UCSD-AML1 (cell line): ENCODE data around the gene DPYSL4.
"Not testable (repeated sequence)": the region's sequence is repeated elsewhere in the genome, so short reads cannot be mapped to it uniquely, and the experiment has no call there.

Source experiments
- DNase-seq: peaks from one replicate; lab custom pipeline; 2025; ENCODE audit not compliant: unreplicated experiment; lab: John Stamatoyannopoulos, UW

The DPYSL4 gene

DNA sequence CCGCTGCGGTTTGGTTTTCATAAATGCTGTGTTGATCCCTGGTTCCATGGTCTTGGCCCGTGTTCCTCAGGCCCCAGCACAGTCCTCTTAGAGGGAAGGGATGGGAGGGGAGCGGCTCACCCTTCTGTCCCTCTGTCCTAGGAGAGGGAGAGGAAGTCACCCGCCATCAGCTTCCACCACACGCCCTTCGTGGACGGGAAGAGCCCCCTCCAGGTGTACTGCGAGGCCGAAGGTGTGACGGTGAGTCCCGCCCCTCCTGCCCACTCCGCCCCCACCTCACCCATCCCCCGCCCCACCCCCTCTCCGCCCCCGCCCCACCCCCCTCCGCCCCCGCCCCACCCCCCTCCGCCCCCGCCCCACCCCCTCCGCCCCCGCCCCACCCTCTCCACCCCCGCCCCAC is 37.5 kb upstream of the DPYSL4 start:
- no peak for DNase-seq

DNA sequence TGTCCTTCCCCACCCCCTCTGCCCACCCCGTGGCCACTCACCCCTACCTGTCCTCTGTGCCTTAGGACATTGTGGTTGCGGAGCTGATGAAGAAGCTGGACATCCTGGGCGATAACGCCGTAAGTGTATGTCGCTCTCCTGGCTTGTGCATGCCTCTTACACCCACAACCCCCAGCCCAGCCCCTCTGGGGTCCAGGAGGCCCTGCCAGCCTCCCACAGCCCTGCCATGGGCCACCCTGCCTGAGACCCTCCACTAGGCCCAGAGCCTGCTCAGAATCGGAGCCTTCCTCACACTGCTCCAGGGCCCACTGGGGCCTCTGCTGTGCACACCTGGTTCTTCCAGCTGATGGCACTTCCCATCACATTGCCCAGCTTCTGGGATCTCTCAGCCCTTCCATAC is 36.8 kb upstream of the DPYSL4 start:
- DNase-seq = no peak

DNA sequence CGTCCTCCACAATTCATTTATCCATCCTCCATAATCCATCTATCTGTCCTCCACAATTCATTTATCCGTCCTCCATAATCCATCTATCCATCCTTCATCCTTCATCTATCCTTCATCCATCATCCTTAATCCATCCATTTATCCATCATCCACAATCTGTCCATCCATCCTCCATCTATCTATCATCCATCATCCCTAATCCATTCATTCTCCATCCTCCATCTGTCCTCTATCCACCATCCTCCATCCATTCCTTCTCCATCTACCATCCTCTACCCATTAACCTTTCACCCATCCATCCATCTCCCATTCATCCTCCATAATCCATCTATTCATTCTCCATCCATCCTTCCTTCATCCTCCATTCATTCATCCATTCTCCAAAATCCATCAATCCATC is 36.0 kb upstream of the DPYSL4 start:
- no peak for DNase-seq

DNA sequence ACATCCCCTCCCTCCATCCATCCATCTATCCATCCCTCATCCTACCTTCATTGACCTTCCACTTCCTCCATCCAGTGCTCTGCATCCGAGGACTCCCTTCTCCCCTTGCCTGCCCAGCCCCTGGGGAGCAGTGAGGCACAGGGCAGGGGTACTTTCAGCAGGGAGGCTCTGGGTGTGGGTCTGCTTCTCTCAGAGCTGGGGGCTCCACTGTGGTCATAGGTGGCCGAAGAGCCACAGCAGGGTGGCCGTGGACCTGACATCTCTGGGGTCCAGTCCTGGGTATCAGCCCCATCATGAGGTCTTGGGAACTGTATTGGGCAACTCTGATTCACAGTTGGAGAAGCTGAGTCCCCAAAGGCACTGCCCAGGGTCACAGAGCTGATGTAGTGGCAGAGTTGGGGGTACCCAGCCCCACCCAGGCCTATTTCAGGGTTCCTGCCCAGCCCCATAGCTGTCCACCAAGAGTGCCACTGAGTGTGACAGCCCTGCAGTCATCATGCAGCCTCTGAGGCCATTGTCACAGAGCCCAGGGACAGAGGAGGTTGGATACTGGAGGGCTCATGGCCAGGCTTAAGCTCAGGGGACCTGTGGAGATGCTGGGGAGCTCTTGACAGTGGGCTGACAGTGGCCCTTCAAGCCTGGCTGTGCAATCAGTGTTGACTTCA is 35.3 kb upstream of the DPYSL4 start:
- DNase-seq = no peak

DNA sequence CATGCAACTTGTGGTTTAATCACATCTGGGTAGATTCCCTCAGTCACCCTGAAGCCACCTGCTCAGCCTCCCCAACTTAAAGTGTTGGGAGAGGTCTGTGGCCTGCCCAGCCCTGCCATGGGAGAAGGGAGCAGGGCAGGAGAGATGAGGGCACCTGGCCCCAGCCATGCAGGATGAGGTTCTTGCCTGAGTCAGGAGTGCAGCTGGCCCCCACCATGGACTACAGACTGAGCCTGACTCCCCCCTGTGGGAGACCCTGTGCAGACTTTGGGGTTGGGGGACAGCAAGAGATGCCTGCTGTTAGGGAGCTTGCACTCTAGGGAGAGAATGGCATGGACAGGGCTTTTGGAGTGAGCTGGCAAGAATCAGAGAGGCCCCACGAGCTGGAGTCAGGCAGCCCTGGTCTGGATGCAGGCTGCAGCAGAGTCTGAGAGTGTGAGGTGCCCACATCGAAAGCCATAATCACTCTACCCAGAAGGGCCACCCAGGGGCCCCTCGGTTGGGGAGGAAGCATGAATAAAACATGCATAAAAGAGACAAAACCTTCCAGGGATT is 34.7 kb upstream of the DPYSL4 start:
- DNase-seq = no peak

DNA sequence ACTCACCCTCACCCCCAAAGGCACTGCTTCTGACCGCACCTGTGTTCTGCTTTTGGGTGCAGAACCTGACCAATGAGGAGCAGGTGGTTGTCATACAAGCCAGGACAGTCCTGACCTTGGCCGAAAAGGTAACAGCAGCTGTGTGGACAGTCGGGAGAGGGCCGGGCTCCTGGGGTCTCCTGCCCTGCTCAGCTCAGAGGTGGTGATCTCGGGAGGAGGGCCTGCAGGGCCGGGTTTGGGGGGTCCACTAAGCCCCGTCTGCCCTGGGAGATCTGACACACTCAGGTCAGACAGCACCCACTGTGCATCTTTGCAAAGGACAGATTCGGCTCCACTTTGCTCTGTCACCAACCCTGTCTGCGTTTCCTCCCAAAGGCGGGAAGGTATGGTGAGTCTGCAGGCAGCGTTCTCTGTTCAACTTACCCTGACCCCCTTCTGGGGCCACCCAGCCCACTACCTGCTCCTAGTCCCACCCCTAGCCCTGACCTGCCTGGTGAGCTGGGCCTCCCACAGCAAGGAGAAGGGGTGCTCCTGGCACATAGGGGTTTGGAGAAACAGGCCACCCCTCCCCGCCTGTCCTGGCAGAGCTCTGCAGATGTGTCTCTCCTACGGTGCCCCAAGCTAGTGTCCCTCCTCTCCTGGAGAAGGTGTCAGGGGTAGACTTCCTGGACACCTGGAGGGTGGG is 33.7 kb upstream of the DPYSL4 start:
- no peak for DNase-seq

DNA sequence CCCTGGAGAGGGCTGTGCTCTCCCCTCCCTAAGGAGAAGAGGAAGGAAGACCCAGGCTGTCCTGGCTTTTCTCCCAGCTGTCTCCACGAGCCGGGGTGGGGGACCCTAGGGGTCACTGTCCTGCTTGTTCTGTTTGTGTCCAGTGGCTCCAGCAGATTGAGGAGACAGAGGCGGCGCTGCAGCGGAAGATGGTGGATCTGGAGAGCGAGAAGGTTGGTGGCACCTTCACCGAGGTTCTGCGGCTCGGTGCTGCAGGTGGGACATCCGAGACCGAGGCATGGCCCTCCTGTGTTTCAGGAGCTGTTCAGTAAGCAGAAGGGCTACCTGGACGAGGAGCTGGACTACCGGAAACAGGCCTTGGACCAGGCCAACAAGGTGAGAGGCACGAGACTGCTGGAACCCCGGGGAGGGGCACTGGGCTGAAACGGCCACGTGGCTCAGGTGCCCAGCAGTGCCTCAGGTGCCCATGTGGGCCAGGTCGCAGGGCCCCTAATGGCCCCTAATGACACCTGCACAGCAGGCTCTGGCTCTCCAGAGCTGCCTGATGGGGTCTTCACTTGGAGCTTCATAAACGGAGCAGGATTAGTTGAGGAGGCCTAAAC is 33.0 kb upstream of the DPYSL4 start:
- DNase-seq = no peak

DNA sequence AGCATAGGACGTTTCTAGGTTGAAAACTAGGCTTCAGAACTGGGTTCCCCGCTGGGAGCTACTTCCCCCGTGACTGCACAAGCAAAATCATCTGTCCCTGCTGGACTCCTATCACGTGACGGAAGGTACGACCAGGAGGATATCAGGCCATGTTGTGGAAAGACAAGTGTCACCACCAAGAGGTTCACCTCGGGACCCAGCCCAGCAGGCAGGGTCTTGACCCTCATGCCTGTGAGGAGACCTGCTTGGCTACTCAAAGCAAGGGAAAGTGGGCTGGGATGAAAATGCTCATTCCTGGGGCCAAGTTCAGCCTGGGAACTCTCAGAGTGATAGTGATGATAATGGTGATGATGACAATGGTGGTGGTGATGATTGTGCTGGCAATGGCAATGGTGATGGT is 32.3 kb upstream of the DPYSL4 start:
- no peak for DNase-seq

DNA sequence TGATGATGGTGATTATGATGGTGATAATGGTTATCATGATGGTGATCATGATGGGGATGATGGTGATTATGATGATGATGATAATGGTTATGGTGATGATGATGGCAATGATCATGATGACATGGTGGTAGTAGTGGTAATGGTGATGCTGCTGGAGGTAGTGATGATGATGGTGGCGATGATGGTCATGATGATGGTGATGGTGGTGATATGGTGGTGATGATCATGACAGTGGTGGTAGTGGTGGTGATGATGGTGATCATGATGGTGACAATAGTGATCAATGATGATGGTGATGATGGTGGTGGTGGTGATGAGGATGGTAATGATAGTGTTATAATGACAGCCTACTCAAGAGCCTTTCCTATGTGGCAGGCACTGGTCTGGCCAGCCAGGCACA is 31.8 kb upstream of the DPYSL4 start:
- DNase-seq = no peak

DNA sequence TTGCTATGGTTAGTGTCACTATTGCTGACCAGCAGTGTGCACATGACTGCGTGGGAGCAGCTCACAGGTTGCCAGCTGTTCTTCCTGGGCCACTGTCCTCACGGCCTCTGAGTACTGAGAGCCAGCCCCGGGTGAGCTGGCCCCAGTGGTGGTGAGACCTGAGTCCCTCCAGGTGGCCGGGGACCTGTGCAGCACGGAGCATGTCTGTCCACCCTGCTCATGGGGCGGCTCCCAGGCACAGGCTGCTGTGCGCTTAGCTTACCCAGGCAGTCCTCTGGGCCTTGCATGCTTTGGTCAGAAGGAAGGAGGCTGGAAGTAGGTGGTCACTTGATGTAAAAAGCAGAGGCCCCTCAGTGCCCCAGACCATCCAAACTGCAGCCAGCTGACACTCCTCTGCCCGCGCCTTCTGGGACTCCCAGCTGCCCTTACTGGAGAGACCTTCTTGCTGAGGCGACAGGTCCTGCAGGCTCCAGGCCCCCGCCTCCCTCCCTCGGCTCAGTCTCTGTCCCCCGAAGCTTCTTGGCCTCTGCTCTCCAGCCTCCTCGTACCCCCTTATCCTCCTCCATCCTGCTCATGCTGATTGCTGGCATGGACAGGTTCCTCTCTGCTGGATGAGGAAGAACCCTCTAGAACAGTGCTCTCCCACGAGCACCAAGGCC is 30.9 kb upstream of the DPYSL4 start:
- no peak for DNase-seq

DNA sequence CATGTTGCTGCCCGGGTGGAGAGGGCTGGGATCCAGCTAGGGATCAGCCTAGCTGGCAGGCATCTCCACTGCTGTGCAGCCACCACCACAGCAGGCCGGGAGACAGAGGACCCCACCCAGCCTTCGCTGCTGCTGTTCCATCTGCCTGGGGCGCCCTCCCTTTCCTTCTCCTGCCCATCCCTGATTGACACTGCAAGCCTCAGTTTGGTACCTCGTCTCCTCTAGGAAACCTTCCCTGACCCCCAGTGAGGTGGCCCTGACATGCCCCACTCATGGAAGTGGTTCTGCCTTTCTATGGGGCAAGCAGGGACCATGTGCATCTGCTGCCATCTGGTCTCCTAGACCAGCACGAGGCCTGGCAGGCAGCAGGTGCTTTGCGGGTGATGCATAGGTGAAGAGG is 30.4 kb upstream of the DPYSL4 start:
- no peak for DNase-seq

DNA sequence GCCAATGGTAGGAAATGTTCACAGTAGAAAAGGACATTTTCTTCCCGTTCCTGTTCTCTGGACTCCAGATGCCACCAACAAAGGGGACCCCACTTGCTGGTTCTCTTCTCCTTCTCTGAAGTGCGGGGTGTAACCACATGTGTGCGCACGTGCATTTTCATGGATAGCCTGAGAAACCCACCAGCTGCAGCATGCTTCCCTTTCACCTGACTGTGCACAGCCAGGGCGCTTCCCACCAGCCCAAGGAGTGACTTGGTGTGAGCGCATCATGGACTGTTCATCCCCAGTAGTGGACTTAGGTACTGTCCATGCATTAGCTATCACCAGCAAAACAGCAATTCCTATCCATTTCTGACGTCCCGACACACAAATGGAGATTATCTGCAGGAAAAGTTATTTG is 29.6 kb upstream of the DPYSL4 start:
- DNase-seq = no peak

DNA sequence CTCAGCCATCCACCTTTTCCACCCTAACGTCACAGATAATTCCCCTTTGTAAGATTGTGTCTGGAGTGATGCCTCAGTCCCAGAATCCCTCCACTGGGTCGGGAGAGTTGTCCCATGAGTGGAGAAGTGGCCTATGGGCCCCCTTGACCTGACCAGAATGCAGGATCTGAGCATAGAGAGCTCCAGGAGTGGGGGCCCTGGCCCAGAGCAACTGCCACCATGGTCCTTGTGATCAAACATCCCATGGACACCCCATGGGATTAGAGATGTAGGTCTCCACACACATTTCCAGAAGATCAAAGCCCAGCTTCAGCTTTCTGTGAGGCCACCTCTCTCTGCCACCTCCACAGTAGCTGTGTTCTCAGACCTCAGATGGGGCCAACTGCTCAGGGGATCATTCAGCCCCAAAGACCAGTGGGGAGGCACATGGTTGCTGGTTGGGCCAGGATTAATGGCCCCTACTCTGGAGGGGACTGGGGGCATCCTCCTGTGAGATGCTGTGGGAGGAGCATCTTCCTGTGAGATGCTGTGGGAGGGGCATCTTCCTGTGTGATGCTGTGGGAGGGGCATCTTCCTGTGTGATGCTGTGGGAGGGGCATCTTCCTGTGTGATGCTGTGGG is 28.5 kb upstream of the DPYSL4 start:
- DNase-seq = no peak

DNA sequence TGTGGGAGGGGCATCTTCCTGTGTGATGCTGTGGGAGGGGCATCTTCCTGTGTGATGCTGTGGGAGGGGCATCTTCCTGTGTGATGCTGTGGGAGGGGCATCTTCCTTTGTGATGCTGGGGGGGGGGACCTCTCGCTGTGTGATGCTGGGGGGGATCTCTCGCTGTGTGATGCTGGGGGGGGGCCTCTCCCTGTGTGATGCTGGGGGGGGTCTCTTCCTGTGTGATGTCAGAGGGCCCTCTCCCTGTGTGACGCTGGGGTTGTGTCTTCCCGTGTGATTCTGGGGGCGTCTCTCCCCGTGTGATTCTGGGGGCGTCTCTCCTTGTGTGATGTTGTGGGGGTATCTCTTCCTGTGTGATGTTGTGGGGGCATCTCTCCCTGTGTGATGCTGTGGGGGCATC is 27.9 kb upstream of the DPYSL4 start:
- no peak for DNase-seq

DNA sequence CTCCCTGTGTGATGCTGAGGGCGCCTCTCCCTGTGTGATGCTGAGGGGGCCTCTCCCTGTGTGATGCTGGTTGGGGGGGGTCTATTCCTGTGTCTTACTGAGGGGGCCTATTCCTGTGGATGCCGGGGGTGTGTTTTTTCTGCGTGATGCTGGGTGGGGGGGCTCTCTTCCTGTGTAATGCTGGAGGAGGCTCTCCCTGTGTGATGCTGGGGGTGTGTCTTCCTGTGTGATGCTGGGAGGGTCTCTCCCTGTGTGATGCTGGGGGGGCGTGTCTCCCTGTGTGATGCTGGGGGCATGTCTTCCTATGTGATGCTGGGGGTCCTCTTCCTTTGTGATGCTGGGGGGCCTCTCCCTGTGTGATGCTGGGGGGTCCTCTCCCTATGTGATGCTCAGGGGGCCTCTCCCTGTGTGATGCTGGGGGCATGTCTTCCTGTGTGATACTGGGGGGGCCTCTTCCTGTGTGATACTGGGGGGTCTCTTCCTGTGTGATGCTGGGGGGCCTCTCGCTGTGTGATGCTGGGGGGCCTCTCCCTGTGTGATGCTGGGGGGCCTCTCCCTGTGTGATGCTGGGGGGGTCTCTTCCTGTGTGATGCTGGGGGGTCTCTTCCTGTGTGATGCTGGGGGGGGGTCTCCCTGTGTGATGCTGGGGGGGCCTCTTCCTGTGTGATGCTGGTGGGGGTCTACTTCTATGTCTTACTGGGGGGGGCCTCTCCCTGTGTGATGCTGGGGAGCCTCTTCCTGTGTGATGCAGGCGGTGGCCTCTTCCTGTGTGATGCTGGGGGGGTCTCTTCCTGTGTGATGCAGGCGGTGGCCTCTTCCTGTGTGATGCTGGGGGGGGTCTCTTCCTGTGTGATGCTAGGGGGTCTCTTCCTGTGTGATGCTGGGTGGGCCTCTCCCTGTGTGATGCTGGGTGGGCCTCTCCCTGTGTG is 27.2 kb upstream of the DPYSL4 start:
- not testable (repeated sequence) for DNase-seq

DNA sequence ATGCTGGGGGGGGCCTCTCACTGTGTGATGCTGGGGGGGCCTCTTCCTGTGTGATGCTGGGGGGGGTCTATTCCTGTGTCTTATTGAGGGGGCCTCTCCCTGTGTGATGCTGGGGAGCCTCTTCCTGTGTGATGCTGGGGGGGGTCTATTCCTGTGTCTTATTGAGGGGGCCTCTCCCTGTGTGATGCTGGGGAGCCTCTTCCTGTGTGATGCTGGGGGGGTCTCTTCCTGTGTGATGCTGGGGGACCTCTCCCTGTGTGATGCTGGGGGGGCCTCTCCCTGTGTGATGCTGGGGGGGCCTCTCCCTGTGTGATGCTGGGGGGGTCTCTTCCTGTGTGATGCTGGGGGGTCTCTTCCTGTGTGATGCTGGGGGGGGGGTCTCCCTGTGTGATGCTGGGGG is 26.5 kb upstream of the DPYSL4 start:
- not testable (repeated sequence) for DNase-seq

DNA sequence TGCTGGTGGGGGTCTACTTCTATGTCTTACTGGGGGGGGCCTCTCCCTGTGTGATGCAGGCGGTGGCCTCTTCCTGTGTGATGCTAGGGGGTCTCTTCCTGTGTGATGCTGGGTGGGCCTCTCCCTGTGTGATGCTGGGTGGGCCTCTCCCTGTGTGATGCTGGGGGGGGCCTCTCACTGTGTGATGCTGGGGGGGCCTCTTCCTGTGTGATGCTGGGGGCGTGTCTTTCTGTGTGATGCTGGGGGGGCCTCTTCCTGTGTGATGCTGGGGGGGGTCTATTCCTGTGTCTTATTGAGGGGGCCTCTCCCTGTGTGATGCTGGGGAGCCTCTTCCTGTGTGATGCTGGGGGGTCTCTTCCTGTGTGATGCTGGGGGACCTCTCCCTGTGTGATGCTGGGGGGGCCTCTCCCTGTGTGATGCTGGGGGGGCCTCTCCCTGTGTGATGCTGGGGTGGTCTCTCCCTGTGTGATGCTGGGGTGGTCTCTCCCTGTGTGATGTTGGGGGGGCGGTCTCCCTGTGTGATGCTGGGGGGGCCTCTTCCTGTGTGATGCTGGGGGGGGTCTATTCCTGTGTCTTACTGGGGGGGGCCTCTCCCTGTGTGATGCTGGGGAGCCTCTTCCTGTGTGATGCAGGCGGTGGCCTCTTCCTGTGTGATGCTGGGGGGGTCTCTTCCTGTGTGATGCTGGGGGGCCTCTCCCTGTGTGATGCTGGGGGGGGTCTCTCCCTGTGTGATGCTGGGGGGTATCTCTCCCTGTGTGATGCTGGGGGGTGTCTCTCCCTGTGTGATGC is 25.7 kb upstream of the DPYSL4 start:
- not testable (repeated sequence) for DNase-seq

DNA sequence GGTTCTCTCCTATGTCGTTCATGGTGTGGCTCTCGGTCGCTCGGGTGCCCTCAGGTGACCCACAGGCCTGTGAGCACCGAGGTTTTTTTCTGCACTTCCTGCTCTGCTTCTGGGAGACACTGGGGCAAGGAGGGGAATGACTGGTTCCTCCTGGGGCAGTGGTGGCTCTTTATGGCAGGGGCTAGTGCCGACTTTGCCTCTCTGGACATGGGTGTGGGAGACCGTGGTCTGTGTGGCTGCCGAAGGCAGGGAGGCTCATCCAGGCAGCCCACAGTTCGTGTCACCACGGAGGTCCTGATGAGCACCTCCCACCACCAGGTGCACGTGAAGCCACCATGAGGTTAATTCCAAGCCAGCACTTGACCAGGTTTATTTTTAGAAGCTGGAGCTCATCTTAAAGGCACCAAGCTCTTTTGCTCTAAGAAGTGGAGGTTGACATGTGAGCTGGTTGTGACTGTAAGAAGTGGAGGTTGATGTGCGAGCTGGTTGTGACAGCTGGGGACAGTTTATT is 24.7 kb upstream of the DPYSL4 start:
- no peak for DNase-seq

DNA sequence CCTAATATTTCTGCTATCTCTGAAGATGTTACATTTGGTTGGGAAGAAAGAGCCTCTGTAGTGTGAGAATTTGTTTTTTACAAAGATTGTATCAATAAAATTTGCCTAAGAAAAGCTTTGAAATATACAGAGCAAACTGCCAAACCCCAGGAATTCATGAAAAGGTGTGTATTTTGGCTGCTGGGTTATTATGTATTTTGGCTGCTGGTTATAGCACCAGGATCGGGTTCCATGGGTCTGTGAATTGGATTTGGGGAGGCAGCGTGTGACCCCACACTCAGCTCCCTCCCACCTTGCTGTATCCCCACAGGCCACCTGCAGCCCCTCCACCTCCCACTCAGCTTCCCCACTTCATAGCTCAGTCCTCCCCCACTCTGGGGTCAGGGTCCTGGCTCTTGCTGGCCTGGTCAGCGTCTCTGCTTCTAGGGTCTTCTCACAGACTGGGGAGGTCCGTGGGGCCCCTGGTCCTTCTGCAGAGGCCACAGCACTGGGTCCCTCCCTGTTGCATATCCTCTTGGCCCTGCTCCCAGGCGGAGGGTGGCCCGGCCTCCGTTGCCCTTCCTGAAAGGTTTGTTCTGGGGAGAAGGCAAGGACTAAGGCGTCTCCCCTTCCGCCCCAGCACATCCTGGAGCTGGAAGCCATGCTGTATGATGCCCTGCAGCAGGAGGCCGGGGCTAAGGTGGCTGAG is 24.0 kb upstream of the DPYSL4 start:
- DNase-seq = no peak
